ENCODE results near the gene RDH16. TPM values are rescaled to one million over a fixed set of nuclear protein-coding genes. Genes with fewer than 3 reads are reported as not detected.

Gene RDH16
- polyA plus RNA-seq, 3 donors, result 0.47 TPM; not detected in 2

DNA sequence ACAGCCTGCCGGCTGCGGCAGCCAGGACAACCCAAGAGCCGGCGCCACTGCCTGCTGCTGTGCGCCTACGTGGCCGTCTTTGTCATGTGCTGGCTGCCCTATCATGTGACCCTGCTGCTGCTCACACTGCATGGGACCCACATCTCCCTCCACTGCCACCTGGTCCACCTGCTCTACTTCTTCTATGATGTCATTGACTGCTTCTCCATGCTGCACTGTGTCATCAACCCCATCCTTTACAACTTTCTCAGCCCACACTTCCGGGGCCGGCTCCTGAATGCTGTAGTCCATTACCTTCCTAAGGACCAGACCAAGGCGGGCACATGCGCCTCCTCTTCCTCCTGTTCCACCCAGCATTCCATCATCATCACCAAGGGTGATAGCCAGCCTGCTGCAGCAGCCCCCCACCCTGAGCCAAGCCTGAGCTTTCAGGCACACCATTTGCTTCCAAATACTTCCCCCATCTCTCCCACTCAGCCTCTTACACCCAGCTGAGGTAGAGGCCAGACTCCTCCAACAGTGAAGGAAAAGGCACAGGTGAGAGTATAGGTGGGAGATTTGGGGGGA is 38.6 kb upstream of the RDH16 start:
- Histone ChIP-seq H4K20me1 (ENCODE audit: insufficient read depth, low read length) (peaks cover 3% of the 10 kb centered on the region), H3K36me3 (replicated peaks in 1 of 2; ENCODE audit: control insufficient read depth in 1 of 2, insufficient read depth in 2 of 2, low read length in 2 of 2) (peaks cover 10 to 30% of the 10 kb centered on the region in 2 donors), H3K4me2 (replicated peaks; ENCODE audit: extremely low read depth, low read length, poor library complexity, severe bottlenecking) (no peak overlapping the region), H3K4me1 (ENCODE audit: control insufficient read depth in 1 of 2, insufficient read depth in 2 of 2, low read length in 2 of 2) (peaks cover 9 to 11% of the 10 kb centered on the region in 2 donors), H3K27ac (ENCODE audit: low read depth in 1 of 2, low read length in 2 of 2) (no peak overlapping the region), H3K27me3 (ENCODE audit: control insufficient read depth in 2 of 2, insufficient read depth in 2 of 2, low read length in 2 of 2) (no peaks in the 10 kb centered on the region), H3K9ac (ENCODE audit: insufficient read depth, low read length, poor library complexity, severe bottlenecking) (no peak overlapping the region), H3K9me3 (replicated peaks in 1 of 2; ENCODE audit: control insufficient read depth in 1 of 2, insufficient read depth in 1 of 2, low read length in 2 of 2) (no peaks in the 10 kb centered on the region), H3K4me3 (replicated peaks in 1 of 3; ENCODE audit: low read depth in 2 of 3, low read length in 3 of 3) (no peak overlapping the region), H3K79me2 (ENCODE audit: insufficient read depth, low read length) (no peaks in the 10 kb centered on the region), H2AFZ (ENCODE audit: insufficient read depth, low read depth, low read length, poor library complexity, severe bottlenecking) (no peak overlapping the region)
- intact Hi-C loops (cut with micrococcal nuclease), result no loop called here
- H3K4me3 Mint-ChIP-seq, result no peak overlapping the region
- peaks cover 0 to 5% (median 3%) of the 10 kb centered on the region in 3 donors for H3K27me3 Mint-ChIP-seq (ENCODE audit: low read depth in 3 of 3)
- peaks cover 13% of the 10 kb centered on the region for H3K4me1 Mint-ChIP-seq
- DNase-seq, result no peak
- H3K36me3 Mint-ChIP-seq, result peaks cover 23 to 40% of the 10 kb centered on the region in 2 donors
- TF ChIP-seq, protein P1, sequence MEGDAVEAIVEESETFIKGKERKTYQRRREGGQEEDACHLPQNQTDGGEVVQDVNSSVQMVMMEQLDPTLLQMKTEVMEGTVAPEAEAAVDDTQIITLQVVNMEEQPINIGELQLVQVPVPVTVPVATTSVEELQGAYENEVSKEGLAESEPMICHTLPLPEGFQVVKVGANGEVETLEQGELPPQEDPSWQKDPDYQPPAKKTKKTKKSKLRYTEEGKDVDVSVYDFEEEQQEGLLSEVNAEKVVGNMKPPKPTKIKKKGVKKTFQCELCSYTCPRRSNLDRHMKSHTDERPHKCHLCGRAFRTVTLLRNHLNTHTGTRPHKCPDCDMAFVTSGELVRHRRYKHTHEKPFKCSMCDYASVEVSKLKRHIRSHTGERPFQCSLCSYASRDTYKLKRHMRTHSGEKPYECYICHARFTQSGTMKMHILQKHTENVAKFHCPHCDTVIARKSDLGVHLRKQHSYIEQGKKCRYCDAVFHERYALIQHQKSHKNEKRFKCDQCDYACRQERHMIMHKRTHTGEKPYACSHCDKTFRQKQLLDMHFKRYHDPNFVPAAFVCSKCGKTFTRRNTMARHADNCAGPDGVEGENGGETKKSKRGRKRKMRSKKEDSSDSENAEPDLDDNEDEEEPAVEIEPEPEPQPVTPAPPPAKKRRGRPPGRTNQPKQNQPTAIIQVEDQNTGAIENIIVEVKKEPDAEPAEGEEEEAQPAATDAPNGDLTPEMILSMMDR (IDR thresholded peaks at IDR 0.05), result no peak
- peak overlapping the region in 1 of 7 donors; percentile 6 for H3K27ac Mint-ChIP-seq
- WGBS (ENCODE audit: insufficient coverage), result 97% methylated on average over 11 of the region's 11 CpGs
- H3K9me3 Mint-ChIP-seq, result no peaks in the 10 kb centered on the region

DNA sequence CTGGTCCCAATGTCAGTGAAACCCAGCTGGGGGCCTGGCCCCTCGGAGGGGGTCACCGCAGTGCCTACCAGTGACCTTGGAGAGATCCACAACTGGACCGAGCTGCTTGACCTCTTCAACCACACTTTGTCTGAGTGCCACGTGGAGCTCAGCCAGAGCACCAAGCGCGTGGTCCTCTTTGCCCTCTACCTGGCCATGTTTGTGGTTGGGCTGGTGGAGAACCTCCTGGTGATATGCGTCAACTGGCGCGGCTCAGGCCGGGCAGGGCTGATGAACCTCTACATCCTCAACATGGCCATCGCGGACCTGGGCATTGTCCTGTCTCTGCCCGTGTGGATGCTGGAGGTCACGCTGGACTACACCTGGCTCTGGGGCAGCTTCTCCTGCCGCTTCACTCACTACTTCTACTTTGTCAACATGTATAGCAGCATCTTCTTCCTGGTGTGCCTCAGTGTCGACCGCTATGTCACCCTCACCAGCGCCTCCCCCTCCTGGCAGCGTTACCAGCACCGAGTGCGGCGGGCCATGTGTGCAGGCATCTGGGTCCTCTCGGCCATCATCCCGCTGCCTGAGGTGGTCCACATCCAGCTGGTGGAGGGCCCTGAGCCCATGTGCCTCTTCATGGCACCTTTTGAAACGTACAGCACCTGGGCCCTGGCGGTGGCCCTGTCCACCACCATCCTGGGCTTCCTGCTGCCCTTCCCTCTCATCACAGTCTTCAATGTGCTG is 38.0 kb upstream of the RDH16 start:
- Histone ChIP-seq H3K79me2 (ENCODE audit: insufficient read depth, low read length) (no peaks in the 10 kb centered on the region), H3K27ac (ENCODE audit: low read depth in 1 of 2, low read length in 2 of 2) (no peak overlapping the region), H3K4me1 (ENCODE audit: control insufficient read depth in 1 of 2, insufficient read depth in 2 of 2, low read length in 2 of 2) (peaks cover 14 to 15% of the 10 kb centered on the region in 2 donors), H3K27me3 (ENCODE audit: control insufficient read depth in 2 of 2, insufficient read depth in 2 of 2, low read length in 2 of 2) (no peaks in the 10 kb centered on the region), H3K4me3 (replicated peaks in 1 of 3; ENCODE audit: low read depth in 2 of 3, low read length in 3 of 3) (no peak overlapping the region), H4K20me1 (ENCODE audit: insufficient read depth, low read length) (no peaks in the 10 kb centered on the region), H2AFZ (ENCODE audit: insufficient read depth, low read depth, low read length, poor library complexity, severe bottlenecking) (no peak overlapping the region), H3K9me3 (replicated peaks in 1 of 2; ENCODE audit: control insufficient read depth in 1 of 2, insufficient read depth in 1 of 2, low read length in 2 of 2) (no peaks in the 10 kb centered on the region), H3K4me2 (replicated peaks; ENCODE audit: extremely low read depth, low read length, poor library complexity, severe bottlenecking) (no peak overlapping the region), H3K36me3 (replicated peaks in 1 of 2; ENCODE audit: control insufficient read depth in 1 of 2, insufficient read depth in 2 of 2, low read length in 2 of 2) (peaks cover 4 to 24% of the 10 kb centered on the region in 2 donors), H3K9ac (ENCODE audit: insufficient read depth, low read length, poor library complexity, severe bottlenecking) (no peak overlapping the region)
- Mint-ChIP-seq H3K27me3 (ENCODE audit: low read depth in 3 of 3) (peaks cover 0 to 5% (median 3%) of the 10 kb centered on the region in 3 donors), H3K27ac (no peak overlapping the region), H3K4me1 (peaks cover 19% of the 10 kb centered on the region), H3K9me3 (no peaks in the 10 kb centered on the region), H3K36me3 (peaks cover 22 to 33% of the 10 kb centered on the region in 2 donors), H3K4me3 (no peak overlapping the region)
- TF ChIP-seq, protein P1 (IDR thresholded peaks at IDR 0.05), result no peak
- WGBS (ENCODE audit: insufficient coverage), result 98% methylated on average over 19 of the region's 26 CpGs
- no peak for DNase-seq
- intact Hi-C loops (cut with micrococcal nuclease), result no loop called here

Data from CD14-positive monocyte (primary cell).